WTC11 (cell line): ENCODE results near the gene LZTR1. TPM values are rescaled to one million over a fixed set of nuclear protein-coding genes. Genes with fewer than 3 reads are reported as not detected.

Experiments used
- ATAC-seq: fragments of 200-7000 bp; cut with Tn5 transposase; 2 replicates; pipeline ENCODE4 v1.10.0; 2021; ENCODE audit warnings: mild to moderate bottlenecking, moderate library complexity
- CTCF ChIA-PET: fragments of 300-600 bp; sonication (Branson Sonifier 250); formaldehyde crosslinking; loops from one replicate; lab custom pipeline; 2021; ENCODE audit warnings: antibody characterized with exemption; lab: Charles Lee
- POLR2A ChIA-PET: fragments of 350-600 bp; sonication (Branson Sonifier 250); formaldehyde crosslinking; loops from one replicate; lab custom pipeline; 2021; ENCODE audit warnings: antibody characterized with exemption; lab: Charles Lee
- DNase-seq: peaks from one replicate; pipeline ENCODE4 v3.0.0; 2021; ENCODE audit warnings: low spot score
- H3K27ac Mint-ChIP-seq: 2 replicates; pipeline ENCODE4 v1.8.0; 2021; ENCODE audit warnings: mixed read lengths
- H3K27me3 Mint-ChIP-seq: 2 replicates; pipeline ENCODE4 v1.8.0; 2021; ENCODE audit warnings: low read depth, mild to moderate bottlenecking, moderate library complexity, mixed read lengths
- H3K36me3 Mint-ChIP-seq: 2 replicates; pipeline ENCODE4 v1.8.0; 2021; ENCODE audit warnings: mixed read lengths
- H3K4me1 Mint-ChIP-seq: 2 replicates; pipeline ENCODE4 v1.8.0; 2022; ENCODE audit warnings: mixed read lengths
- H3K4me3 Mint-ChIP-seq: 2 replicates; pipeline ENCODE4 v1.8.0; 2021; ENCODE audit warnings: mild to moderate bottlenecking, moderate library complexity, mixed read lengths
- H3K9me3 Mint-ChIP-seq: 2 replicates; pipeline ENCODE4 v1.8.0; 2021; ENCODE audit warnings: mixed read lengths
- ATF1 ChIP-seq: sonication (generic); formaldehyde crosslinking; IDR thresholded peaks from 2 replicates; pipeline ENCODE4 v1.8.1; 2023; ENCODE audit warnings: mild to moderate bottlenecking, moderate library complexity, missing genetic modification reagents
- GABPB1 ChIP-seq: sonication (generic); formaldehyde crosslinking; IDR thresholded peaks from 2 replicates; pipeline ENCODE4 v1.8.1; 2023; ENCODE audit warnings: mild to moderate bottlenecking, missing genetic modification reagents
- GRHL2 ChIP-seq: fragments of 250-450 bp; sonication (Bioruptor Pico); IDR thresholded peaks from 2 replicates; pipeline ENCODE4 v1.8.0; 2022; ENCODE audit warnings: mild to moderate bottlenecking, moderate library complexity; ENCODE audit not compliant: insufficient replicate concordance, severe bottlenecking
- KAT7 ChIP-seq: sonication (generic); formaldehyde crosslinking; IDR thresholded peaks from 2 replicates; pipeline ENCODE4 v1.8.1; 2023; ENCODE audit warnings: missing genetic modification reagents, mild to moderate bottlenecking, borderline replicate concordance
- NFATC4 ChIP-seq: fragments of 250-450 bp; sonication (Bioruptor Pico); IDR thresholded peaks from 2 replicates; pipeline ENCODE4 v1.9.0; 2021; ENCODE audit warnings: mild to moderate bottlenecking
- NR1H2 ChIP-seq: sonication (generic); formaldehyde crosslinking; IDR thresholded peaks from 2 replicates; pipeline ENCODE4 v1.9.0; 2021; ENCODE audit warnings: mild to moderate bottlenecking, moderate library complexity, missing genetic modification reagents
- NR2C2 ChIP-seq: sonication (generic); formaldehyde crosslinking; IDR thresholded peaks from 2 replicates; pipeline ENCODE4 v1.8.0; 2022; ENCODE audit warnings: mild to moderate bottlenecking, missing genetic modification reagents
- NR3C1 ChIP-seq: sonication (generic); formaldehyde crosslinking; conservative IDR thresholded peaks from 2 replicates; pipeline ENCODE4 v1.8.1; 2023; ENCODE audit warnings: low read depth, mild to moderate bottlenecking, missing genetic modification reagents
- PREB ChIP-seq: sonication (generic); formaldehyde crosslinking; IDR thresholded peaks from 2 replicates; pipeline ENCODE4 v1.8.1; 2022; ENCODE audit warnings: mild to moderate bottlenecking, missing genetic modification reagents, moderate library complexity, borderline replicate concordance
- SMAD3 ChIP-seq: sonication (generic); formaldehyde crosslinking; IDR thresholded peaks from 2 replicates; pipeline ENCODE4 v1.8.0; 2022; ENCODE audit warnings: missing genetic modification reagents, mild to moderate bottlenecking, borderline replicate concordance
- SMAD4 ChIP-seq: sonication (generic); formaldehyde crosslinking; IDR thresholded peaks from 2 replicates; pipeline ENCODE4 v1.8.0; 2022; ENCODE audit warnings: mild to moderate bottlenecking, missing genetic modification reagents
- SOX15 ChIP-seq: fragments of 250-450 bp; sonication (Bioruptor Pico); IDR thresholded peaks from 2 replicates; pipeline ENCODE4 v1.9.0; 2021; ENCODE audit warnings: mild to moderate bottlenecking
- TEAD1 ChIP-seq: sonication (generic); formaldehyde crosslinking; IDR thresholded peaks from 2 replicates; pipeline ENCODE4 v1.8.0; 2022; ENCODE audit warnings: mild to moderate bottlenecking, missing genetic modification reagents
- USF1 ChIP-seq: sonication (generic); formaldehyde crosslinking; IDR thresholded peaks from 2 replicates; pipeline ENCODE4 v1.8.0; 2022; ENCODE audit warnings: mild to moderate bottlenecking, missing genetic modification reagents
- ZNF232 ChIP-seq: sonication (generic); formaldehyde crosslinking; IDR thresholded peaks from 2 replicates; pipeline ENCODE4 v1.8.0; 2022; ENCODE audit warnings: mild to moderate bottlenecking, missing genetic modification reagents
- ZNF423 ChIP-seq: fragments of 250-450 bp; sonication (Bioruptor Pico); IDR thresholded peaks from 2 replicates; pipeline ENCODE4 v2.1.2; 2022; ENCODE audit warnings: mild to moderate bottlenecking, moderate library complexity
- total RNA-seq: library from RNA; stranded (reverse); gene quantifications from 3 replicates; pipeline ENCODE4 v1.2.3, GENCODE V29; 2021
- TF ChIP-seq, protein P1 (sequence below): sonication (generic); formaldehyde crosslinking; IDR thresholded peaks from 2 replicates; pipeline ENCODE4 v1.8.1; 2022; ENCODE audit warnings: low read depth, mild to moderate bottlenecking, moderate library complexity, missing genetic modification reagents, borderline replicate concordance
- TF ChIP-seq, protein P2 (sequence below): sonication (generic); formaldehyde crosslinking; IDR thresholded peaks from 2 replicates; pipeline ENCODE4 v1.8.0; 2023; ENCODE audit warnings: missing genetic modification reagents
- TF ChIP-seq, protein P3 (sequence below): sonication (generic); formaldehyde crosslinking; IDR thresholded peaks from 2 replicates; pipeline ENCODE4 v1.8.1; 2023; ENCODE audit warnings: mild to moderate bottlenecking, missing genetic modification reagents
- TF ChIP-seq, protein P4 (sequence below): sonication (generic); formaldehyde crosslinking; IDR thresholded peaks from 2 replicates; pipeline ENCODE4 v1.8.0; 2023; ENCODE audit warnings: mild to moderate bottlenecking, missing genetic modification reagents
- TF ChIP-seq, protein P5 (sequence below): fragments of 200-600 bp; IDR thresholded peaks from 2 replicates; pipeline ENCODE4 v1.8.0; 2022; ENCODE audit warnings: antibody characterized with exemption

LZTR1 gene
- total RNA-seq, 1 experiment from 2014 or later: 38.3 TPM

DNA sequence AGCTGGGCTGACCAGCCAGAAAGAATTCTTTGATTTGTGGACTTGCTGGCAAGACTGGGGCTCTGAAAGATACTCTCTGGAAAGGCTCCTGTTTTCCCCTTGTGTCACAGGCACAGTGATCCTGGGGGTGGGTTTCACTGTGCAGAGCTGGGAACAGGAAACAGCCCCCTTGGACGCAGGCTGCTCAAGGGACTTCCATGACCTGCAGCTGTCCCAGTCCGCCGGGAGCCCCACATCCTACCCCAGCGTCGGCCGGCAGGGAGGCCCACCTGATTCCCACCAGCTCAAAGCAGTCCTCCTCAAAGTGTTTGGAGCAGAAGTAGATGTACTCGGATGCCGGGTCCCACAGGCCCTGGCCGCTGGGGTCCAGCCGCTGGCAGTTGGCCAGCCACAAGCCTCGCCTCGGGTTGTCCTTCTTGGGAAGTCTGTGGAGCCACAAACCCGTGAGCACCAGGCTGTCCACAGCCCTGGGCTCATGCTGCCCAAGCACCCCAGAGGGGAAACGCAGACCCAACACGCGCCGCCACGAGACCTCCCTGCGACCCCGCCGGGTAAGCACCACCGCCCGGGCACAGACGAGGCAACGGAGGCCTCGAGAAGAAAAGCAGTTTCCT is 19.0 kb downstream of the LZTR1 start:
- H3K9me3 Mint-ChIP-seq: no peaks in the 10 kb centered on the region
- no peak for TF ChIP-seq ATF1 (CRISPR knock-in tag)
- no peak for TF ChIP-seq GRHL2
- no peak for TF ChIP-seq ZNF423 (CRISPR knock-in tag)
- no peak for TF ChIP-seq SOX15 (CRISPR knock-in tag)
- TF ChIP-seq, protein P1, sequence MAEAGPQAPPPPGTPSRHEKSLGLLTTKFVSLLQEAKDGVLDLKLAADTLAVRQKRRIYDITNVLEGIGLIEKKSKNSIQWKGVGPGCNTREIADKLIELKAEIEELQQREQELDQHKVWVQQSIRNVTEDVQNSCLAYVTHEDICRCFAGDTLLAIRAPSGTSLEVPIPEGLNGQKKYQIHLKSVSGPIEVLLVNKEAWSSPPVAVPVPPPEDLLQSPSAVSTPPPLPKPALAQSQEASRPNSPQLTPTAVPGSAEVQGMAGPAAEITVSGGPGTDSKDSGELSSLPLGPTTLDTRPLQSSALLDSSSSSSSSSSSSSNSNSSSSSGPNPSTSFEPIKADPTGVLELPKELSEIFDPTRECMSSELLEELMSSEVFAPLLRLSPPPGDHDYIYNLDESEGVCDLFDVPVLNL (CRISPR knock-in tag): no peak
- no peak for TF ChIP-seq NR3C1 (CRISPR knock-in tag)
- TF ChIP-seq NFATC4 (CRISPR knock-in tag): no peak
- TF ChIP-seq NR1H2 (CRISPR knock-in tag): no peak
- TF ChIP-seq SMAD4 (CRISPR knock-in tag): no peak
- no peak for TF ChIP-seq SMAD3 (CRISPR knock-in tag)
- ChIA-PET CTCF (interaction anchor here (0.8 to 1.2 kb wide), 3 partner anchors 19 to 84 kb away, joined by 3 read pairs; partner anchors contain the start of genes CRKL and LZTR1), POLR2A (interaction anchor here (0.6 to 1.4 kb wide), 2 partner anchors 19 to 167 kb away, joined by 3 to 10 read pairs; partner anchors contain the start of gene LZTR1)
- peaks cover 18% of the 10 kb centered on the region for H3K4me1 Mint-ChIP-seq
- peak overlapping the region; percentile 87 for H3K4me3 Mint-ChIP-seq
- ATAC-seq (no peak), DNase-seq (no peak)
- H3K36me3 Mint-ChIP-seq: no peaks in the 10 kb centered on the region
- peak overlapping the region; percentile 97 for H3K27ac Mint-ChIP-seq
- no peaks in the 10 kb centered on the region for H3K27me3 Mint-ChIP-seq

DNA sequence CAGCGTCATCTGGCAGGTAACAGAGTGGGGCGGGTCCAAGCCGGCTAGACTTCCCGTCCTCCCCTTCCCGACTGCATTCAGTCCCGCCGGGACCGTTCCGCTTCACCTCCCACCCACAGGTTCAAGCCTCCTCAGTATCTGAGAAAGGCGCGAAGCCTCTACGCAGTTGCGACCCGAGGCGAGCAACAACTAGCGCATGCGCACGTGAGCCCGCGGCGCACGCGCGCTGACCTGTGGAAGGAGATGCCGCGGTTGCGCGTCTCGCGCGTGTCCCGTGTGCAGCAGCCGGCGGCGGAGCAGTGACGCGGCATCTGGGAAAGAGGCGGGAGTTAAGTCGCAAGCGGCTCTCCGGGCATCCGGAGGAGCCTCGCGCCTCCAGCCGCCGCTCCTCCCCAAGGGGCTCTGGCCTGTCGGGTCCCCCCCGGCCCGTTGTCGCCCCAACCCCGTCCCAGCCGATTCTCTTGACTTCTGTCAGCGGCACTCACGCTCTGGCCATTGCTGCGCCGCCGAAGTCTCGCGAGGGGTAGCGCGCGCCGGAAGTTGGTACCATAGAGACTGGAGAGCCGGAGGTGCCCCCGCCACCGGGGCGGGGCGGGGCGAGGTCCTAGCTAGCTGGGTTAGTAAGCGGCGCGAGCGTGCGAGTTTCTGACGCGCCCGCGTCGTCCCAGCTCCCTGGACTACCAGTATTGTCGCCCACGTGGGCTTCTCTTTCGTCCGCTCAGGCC is 19.7 kb downstream of the LZTR1 start, which contains the start of gene THAP7:
Gene THAP7 (minus strand): TSS at position 518 of the 725 bp plus-strand sequence. CDS start 207 bp downstream, at position 311.
- ATAC-seq (peak; percentile 87), DNase-seq (peak; percentile 94)
- Mint-ChIP-seq H3K27me3 (no peaks in the 10 kb centered on the region), H3K27ac (peak within 1 kb of the TSS; percentile 97), H3K4me3 (peak within 1 kb of the TSS; percentile 87), H3K9me3 (no peaks in the 10 kb centered on the region), H3K36me3 (no peaks in the 10 kb centered on the region), H3K4me1 (peaks cover 18% of the 10 kb centered on the region)
- POLR2A ChIA-PET: interaction anchor here (0.8 to 1.4 kb wide), 3 partner anchors 13 to 20 kb away, joined by 3 to 5 read pairs (median 3); partner anchors contain the start of genes LZTR1 and P2RX6
- CTCF ChIA-PET: interaction anchor here (0.7 to 2.4 kb wide), 10 partner anchors 13 to 116 kb away, joined by 3 to 19 read pairs (median 4); partner anchors contain the start of genes CRKL, LZTR1 and P2RX6
- TF ChIP-seq, protein P2, sequence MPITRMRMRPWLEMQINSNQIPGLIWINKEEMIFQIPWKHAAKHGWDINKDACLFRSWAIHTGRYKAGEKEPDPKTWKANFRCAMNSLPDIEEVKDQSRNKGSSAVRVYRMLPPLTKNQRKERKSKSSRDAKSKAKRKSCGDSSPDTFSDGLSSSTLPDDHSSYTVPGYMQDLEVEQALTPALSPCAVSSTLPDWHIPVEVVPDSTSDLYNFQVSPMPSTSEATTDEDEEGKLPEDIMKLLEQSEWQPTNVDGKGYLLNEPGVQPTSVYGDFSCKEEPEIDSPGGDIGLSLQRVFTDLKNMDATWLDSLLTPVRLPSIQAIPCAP: peak; percentile 94
- no peak for TF ChIP-seq KAT7 (CRISPR knock-in tag)
- TF ChIP-seq, protein P3, sequence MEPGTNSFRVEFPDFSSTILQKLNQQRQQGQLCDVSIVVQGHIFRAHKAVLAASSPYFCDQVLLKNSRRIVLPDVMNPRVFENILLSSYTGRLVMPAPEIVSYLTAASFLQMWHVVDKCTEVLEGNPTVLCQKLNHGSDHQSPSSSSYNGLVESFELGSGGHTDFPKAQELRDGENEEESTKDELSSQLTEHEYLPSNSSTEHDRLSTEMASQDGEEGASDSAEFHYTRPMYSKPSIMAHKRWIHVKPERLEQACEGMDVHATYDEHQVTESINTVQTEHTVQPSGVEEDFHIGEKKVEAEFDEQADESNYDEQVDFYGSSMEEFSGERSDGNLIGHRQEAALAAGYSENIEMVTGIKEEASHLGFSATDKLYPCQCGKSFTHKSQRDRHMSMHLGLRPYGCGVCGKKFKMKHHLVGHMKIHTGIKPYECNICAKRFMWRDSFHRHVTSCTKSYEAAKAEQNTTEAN: peak; percentile 88; the same call in 1 of the 2 replicates
- no peak for TF ChIP-seq GRHL2
- TF ChIP-seq ZNF232 (CRISPR knock-in tag): peak; percentile 75
- 0 out of 2 replicates have a peak, but pooled peaks have one; percentile 15 for TF ChIP-seq USF1 (CRISPR knock-in tag)
- TF ChIP-seq, protein P4, sequence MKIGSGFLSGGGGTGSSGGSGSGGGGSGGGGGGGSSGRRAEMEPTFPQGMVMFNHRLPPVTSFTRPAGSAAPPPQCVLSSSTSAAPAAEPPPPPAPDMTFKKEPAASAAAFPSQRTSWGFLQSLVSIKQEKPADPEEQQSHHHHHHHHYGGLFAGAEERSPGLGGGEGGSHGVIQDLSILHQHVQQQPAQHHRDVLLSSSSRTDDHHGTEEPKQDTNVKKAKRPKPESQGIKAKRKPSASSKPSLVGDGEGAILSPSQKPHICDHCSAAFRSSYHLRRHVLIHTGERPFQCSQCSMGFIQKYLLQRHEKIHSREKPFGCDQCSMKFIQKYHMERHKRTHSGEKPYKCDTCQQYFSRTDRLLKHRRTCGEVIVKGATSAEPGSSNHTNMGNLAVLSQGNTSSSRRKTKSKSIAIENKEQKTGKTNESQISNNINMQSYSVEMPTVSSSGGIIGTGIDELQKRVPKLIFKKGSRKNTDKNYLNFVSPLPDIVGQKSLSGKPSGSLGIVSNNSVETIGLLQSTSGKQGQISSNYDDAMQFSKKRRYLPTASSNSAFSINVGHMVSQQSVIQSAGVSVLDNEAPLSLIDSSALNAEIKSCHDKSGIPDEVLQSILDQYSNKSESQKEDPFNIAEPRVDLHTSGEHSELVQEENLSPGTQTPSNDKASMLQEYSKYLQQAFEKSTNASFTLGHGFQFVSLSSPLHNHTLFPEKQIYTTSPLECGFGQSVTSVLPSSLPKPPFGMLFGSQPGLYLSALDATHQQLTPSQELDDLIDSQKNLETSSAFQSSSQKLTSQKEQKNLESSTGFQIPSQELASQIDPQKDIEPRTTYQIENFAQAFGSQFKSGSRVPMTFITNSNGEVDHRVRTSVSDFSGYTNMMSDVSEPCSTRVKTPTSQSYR (CRISPR knock-in tag): peak; percentile 94
- TF ChIP-seq ATF1 (CRISPR knock-in tag): 0 out of 2 replicates have a peak, but pooled peaks have one; percentile 59
- TF ChIP-seq, protein P5, sequence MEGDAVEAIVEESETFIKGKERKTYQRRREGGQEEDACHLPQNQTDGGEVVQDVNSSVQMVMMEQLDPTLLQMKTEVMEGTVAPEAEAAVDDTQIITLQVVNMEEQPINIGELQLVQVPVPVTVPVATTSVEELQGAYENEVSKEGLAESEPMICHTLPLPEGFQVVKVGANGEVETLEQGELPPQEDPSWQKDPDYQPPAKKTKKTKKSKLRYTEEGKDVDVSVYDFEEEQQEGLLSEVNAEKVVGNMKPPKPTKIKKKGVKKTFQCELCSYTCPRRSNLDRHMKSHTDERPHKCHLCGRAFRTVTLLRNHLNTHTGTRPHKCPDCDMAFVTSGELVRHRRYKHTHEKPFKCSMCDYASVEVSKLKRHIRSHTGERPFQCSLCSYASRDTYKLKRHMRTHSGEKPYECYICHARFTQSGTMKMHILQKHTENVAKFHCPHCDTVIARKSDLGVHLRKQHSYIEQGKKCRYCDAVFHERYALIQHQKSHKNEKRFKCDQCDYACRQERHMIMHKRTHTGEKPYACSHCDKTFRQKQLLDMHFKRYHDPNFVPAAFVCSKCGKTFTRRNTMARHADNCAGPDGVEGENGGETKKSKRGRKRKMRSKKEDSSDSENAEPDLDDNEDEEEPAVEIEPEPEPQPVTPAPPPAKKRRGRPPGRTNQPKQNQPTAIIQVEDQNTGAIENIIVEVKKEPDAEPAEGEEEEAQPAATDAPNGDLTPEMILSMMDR: no peak
- TF ChIP-seq GABPB1 (CRISPR knock-in tag): peak; percentile 72
- peak; percentile 65 for TF ChIP-seq NR2C2 (CRISPR knock-in tag)
- TF ChIP-seq TEAD1: no peak
- no peak for TF ChIP-seq PREB
